ACC112 (cell line): ENCODE data around the gene ALKBH4.
A peak's percentile ranks its signal among the peaks of the same experiment; 100 is the strongest.
"Not testable (repeated sequence)": the region's sequence is repeated elsewhere in the genome, so short reads cannot be mapped to it uniquely, and the experiment has no call there.

ENCODE experiments used
- H2AFZ ChIP-seq: fragments of 200-600 bp; sonication (generic); one replicate; pipeline ENCODE4 v1.6.0; 2017; ENCODE audit warnings: antibody characterized with exemption, low read length; ENCODE audit not compliant: unreplicated experiment
- H3K27ac ChIP-seq: fragments of 200-600 bp; sonication (generic); 2 replicates; pipeline ENCODE4 v1.5.1; 2014; ENCODE audit warnings: low read depth, mild to moderate bottlenecking, antibody characterized with exemption, low read length, moderate library complexity
- H3K27me3 ChIP-seq: fragments of 200-600 bp; sonication (generic); 2 replicates; pipeline ENCODE4 v1.6.1; 2014; ENCODE audit warnings: mild to moderate bottlenecking, antibody characterized with exemption, low read length, moderate library complexity, mixed read lengths; ENCODE audit not compliant: insufficient read depth
- H3K36me3 ChIP-seq: fragments of 200-600 bp; sonication (generic); 2 replicates; pipeline ENCODE4 v1.6.1; 2016; ENCODE audit warnings: mild to moderate bottlenecking, antibody characterized with exemption, low read length, moderate library complexity, mixed read lengths; ENCODE audit not compliant: insufficient read depth
- H3K4me1 ChIP-seq: fragments of 200-600 bp; sonication (generic); one replicate; pipeline ENCODE4 v1.6.1; 2016; ENCODE audit warnings: low read length, mixed read lengths; ENCODE audit not compliant: insufficient read depth, unreplicated experiment, control insufficient read depth
- H3K4me3 ChIP-seq: fragments of 200-600 bp; sonication (generic); 2 replicates; pipeline ENCODE4 v1.5.1; 2014; ENCODE audit warnings: mild to moderate bottlenecking, low read depth, low read length
- H3K79me2 ChIP-seq: fragments of 200-600 bp; sonication (generic); one replicate; pipeline ENCODE4 v1.6.0; 2016; ENCODE audit warnings: low read length; ENCODE audit not compliant: control insufficient read depth, unreplicated experiment, insufficient read depth

ALKBH4 gene

DNA sequence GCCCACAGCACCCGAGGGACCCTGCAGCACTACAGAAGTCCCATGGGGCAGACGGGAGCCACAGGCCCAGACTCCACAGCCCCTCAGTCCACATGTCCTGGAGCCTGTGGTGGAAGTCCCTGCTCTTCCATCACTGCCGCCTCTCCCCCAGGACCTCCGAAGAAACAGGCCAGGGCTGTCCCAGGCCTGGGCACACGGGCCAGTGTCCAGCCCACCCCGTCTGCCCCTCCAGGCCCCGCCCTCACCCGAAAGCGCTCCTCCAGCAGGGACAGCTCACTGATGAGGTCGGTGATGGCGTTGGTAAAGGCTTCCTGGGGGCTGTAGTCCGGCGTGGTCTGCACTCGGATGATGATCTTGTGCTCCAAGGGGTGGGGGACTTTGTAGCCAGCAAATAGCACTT is 9.5 kb upstream of the ALKBH4 start:
- not testable (repeated sequence) for H3K36me3 ChIP-seq, H3K27me3 ChIP-seq, H3K4me1 ChIP-seq, H2AFZ ChIP-seq, H3K4me3 ChIP-seq, H3K79me2 ChIP-seq, H3K27ac ChIP-seq

DNA sequence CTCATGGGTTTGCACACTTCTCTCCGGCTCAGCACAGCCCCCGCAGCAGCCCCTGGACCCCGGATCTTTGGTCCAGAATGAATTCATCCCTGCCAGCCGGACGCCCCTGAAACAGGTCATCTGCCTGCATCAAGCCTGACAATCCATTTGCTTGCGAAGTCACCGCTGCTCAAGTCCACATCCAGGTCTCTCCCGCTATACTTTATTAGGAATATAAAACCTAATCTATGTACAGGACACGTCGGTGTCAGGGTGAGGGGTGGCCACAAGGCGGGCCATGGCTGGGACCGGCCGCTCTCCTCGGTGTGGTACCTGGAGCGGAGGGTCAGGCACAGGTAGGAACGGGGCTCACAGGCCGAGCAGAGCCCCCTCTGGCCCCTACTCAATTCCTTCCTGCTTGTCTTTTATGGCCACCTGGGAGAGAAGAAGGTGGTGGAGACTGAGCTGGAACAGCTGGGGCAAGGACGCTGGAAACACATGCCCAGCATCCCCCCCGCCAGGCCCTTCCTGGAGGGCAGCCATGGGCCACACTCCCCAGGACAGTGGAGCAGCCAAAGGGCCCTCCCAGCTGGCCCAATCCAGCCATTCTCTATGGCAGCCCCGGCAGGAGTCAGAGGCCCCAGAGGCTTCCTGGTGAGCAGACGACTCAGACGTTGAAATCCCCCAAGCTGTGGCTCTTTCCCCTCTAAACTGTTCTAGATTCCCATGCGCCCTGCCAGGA is 8.8 kb upstream of the ALKBH4 start:
- Histone ChIP-seq H3K79me2 (no peaks in the 10 kb centered on the region), H3K4me3 (no peak overlapping the region), H3K27me3 (no peaks in the 10 kb centered on the region), H3K4me1 (no peaks in the 10 kb centered on the region), H3K27ac (no peak overlapping the region), H2AFZ (no peak overlapping the region), H3K36me3 (no peaks in the 10 kb centered on the region)

DNA sequence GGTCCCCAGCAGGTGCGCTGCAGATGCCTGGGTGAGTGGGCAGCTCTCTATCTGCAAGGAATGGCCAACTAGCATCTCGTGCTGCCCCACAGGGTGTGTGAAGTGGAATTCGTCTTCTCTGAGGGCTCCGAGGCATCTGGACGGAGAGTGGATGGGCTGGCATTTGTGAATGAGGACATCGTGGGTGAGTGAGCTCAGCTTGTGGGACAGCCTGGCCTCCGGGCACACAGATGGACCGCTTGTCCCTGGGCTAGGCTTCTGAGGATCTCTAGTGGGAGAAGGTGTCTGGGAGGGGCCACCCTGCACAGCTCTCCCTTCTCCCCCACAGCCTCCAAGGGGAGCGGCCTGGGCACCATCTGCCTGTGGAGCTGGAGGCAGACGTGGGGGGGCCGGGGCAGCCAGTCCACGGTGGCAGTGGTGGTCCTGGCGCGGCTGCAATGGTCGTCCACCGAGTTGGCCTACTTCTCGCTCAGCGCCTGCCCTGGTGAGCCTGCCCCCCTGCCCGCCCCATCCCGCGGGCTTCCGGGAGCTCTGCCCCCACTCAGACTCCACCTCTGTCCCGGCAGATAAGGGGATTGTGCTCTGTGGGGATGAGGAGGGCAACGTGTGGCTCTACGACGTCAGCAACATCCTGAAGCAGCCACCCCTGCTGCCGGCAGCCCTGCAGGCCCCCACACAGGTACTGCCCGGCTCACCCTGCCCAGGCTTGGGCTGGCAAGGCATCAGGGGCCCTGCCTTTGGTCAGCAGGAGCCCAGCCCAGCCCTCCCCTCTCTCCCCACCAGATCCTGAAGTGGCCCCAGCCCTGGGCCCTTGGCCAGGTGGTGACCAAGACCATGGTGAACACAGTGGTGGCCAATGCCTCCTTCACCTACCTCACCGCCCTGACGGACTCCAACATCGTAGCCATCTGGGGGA is 7.7 kb upstream of the ALKBH4 start:
- H3K79me2 ChIP-seq = no peaks in the 10 kb centered on the region
- H3K27me3 ChIP-seq = no peaks in the 10 kb centered on the region
- no peaks in the 10 kb centered on the region for H3K4me1 ChIP-seq
- H3K4me3 ChIP-seq = no peak overlapping the region
- H3K27ac ChIP-seq = no peak overlapping the region
- no peaks in the 10 kb centered on the region for H3K36me3 ChIP-seq
- no peak overlapping the region for H2AFZ ChIP-seq

DNA sequence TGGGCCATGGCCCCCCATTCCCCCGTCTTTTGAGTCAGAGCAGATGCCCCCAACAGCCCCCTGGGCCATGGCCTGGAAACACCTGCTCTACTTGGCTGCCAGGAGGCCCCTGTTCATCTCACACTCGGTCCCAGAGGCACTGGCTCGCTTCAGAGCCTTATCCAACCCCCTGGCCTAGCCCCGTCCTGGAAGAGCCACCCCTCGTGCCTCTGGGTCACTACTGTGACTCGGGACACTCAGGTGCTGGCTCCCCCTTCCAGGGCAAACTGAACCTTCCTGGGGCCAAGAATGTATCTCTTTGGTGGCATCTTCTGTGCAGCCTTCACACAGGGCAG is 7.1 kb upstream of the ALKBH4 start:
- no peak overlapping the region for H3K27ac ChIP-seq
- no peaks in the 10 kb centered on the region for H3K79me2 ChIP-seq
- no peaks in the 10 kb centered on the region for H3K36me3 ChIP-seq
- no peak overlapping the region for H3K4me3 ChIP-seq
- H3K27me3 ChIP-seq = no peaks in the 10 kb centered on the region
- H3K4me1 ChIP-seq = no peaks in the 10 kb centered on the region
- no peak overlapping the region for H2AFZ ChIP-seq

DNA sequence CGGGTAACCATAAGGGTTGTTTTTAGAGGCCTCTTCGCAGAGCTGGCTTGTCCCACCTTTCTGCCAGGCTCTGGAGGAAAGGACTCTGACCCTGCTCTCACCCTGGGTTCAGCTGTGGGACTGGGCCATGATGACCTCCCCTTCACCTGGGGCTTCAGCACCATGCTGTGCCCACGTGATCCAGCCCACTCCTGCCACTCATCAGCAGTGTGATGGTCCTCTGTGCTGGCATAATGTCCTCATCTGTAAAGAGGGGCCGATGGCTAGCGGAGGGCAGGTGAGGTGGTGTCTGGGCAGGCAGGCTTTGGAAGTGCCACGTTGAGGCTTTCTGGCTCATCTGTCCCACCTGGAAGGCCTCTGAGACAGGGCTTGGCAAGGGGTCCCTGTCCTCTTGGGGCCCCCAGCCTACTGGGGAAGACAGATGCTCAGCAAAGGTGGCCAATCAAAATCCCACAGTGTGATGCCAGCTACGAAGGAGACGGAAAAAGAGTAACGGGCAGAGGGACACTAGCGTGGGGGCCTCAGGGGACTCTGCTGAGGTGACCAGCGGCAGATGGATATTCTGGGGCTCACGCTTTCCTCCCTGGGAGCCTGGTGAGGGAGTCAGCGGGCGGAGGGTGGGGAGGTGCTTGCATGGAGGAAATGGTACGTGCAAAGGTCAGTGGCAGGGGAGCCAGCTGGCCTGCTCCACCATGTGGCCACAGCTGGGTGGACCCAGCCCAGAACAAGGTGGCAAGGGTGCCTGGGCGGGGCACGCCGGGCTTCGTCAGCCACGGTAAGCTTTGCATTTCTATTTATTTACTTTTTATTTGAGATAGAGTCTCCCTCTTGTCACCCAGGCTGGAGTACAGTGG is 5.5 kb upstream of the ALKBH4 start:
- H3K4me1 ChIP-seq = peaks cover 6% of the 10 kb centered on the region
- no peaks in the 10 kb centered on the region for H3K27me3 ChIP-seq
- no peaks in the 10 kb centered on the region for H3K36me3 ChIP-seq
- H3K79me2 ChIP-seq = peaks cover 4% of the 10 kb centered on the region
- H3K27ac ChIP-seq = no peak overlapping the region
- H3K4me3 ChIP-seq = no peak overlapping the region
- H2AFZ ChIP-seq = no peak overlapping the region

DNA sequence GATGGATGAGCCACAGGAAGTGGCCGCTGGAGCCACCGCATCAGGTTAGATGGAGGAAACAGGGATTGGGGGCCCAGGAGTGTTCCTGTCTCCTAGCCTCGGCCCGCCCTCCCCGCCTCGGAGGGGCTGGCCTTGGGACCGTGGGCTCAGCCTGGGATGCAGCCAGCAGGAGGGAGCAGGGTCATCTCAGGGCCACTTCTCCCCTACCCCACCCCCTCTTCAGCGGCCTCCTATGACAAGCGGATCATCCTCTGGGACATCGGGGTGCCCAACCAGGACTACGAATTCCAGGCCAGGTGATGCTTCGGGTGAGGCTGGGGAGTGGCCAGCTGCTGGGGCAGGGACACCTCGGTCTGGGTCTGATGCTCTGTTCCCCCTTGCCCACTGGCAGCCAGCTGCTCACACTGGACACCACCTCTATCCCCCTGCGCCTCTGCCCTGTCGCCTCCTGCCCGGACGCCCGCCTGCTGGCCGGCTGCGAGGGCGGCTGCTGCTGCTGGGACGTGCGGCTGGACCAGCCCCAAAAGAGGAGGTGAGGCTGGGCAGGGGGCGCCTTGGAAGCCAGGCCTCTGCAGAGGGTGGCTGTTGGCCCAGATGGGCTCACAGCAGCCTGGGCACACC is 4.8 kb upstream of the ALKBH4 start:
- H2AFZ ChIP-seq = no peak overlapping the region
- no peaks in the 10 kb centered on the region for H3K36me3 ChIP-seq
- H3K4me3 ChIP-seq = no peak overlapping the region
- no peak overlapping the region for H3K27ac ChIP-seq
- no peaks in the 10 kb centered on the region for H3K27me3 ChIP-seq
- peaks cover 4% of the 10 kb centered on the region for H3K79me2 ChIP-seq
- peaks cover 6% of the 10 kb centered on the region for H3K4me1 ChIP-seq

DNA sequence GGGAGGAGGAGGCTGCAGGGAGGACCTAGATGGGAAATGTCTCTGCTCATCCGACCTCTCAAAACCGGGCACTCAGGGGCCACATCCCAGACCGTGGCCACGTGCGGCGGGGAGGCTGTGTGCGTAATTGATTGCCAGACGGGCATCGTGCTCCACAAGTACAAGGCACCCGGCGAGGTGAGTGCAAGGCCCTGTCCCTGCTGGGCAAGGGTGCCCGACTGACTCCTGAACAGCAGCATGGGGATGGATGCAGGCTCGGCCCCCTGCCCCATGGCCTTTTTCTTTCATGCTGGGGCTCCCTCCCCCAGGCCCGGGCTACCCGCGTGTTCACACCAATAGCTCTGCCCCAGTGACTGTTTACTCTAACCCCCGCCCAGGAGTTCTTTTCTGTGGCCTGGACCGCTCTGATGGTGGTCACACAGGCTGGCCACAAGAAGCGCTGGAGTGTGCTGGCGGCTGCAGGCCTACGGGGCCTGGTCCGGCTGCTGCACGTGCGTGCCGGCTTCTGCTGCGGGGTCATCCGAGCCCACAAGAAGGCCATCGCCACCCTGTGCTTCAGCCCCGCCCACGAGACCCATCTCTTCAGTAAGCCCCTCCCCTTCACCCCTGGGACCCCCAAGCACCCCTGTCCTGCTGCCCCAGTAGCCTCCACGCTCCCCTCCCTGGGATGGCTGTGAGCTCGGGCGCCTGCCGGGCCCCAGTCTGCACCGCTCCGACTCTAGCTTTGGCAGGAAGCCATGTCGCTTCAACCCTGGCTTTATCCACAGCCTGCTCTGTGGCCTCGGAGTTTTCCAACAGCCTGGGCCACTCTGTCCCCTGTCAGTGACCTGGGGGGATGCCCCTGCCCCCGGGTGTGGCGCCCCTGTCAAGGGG is 4.1 kb upstream of the ALKBH4 start:
- Histone ChIP-seq H3K27me3 (no peaks in the 10 kb centered on the region), H3K27ac (no peak overlapping the region), H3K36me3 (no peaks in the 10 kb centered on the region), H3K4me1 (peaks cover 6% of the 10 kb centered on the region), H2AFZ (no peak overlapping the region), H3K4me3 (no peak overlapping the region), H3K79me2 (peaks cover 4% of the 10 kb centered on the region)

DNA sequence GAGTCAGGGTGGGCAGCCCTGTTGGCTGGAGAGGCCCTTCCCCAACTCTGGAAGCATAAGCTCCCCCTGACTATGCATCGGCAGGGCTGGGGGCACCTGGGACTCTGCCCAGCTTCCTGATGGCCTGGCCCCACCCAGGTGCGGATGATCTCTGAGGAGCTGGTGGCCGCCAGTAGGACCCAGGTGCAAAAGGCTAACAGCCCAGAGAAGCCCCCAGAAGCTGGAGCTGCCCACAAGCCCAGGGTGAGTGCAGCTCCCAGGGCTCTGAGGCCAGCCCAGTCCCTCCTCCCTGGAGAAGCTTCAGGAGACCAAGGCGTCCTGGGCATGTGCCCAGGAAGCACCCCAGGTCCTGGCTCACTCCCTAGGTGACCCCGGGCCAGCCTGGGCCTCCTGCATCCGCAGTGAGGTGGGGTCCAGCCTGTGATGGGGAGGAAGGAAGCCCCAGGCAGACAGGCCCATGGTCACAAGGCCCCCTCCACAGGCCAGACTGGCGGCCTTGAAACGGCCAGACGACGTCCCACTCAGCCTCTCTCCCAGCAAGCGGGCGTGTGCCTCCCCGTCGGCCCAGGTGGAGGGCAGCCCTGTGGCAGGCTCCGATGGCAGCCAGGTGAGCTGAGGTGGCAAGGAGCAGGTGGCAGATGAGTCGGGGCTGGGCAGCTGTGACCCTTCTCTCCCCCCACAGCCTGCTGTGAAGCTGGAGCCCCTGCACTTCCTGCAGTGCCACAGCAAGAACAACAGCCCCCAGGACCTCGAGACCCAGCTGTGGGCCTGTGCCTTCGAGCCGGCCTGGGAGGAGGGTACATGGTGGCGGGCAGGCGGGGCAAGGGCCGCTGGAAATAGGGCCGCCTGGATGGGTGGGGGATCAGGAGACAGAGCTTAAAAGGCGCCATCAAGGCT is 3.2 kb upstream of the ALKBH4 start:
- Histone ChIP-seq H2AFZ (no peak overlapping the region), H3K27me3 (no peaks in the 10 kb centered on the region), H3K4me3 (no peak overlapping the region), H3K4me1 (peaks cover 6% of the 10 kb centered on the region), H3K27ac (no peak overlapping the region), H3K79me2 (peaks cover 7% of the 10 kb centered on the region), H3K36me3 (no peaks in the 10 kb centered on the region)

DNA sequence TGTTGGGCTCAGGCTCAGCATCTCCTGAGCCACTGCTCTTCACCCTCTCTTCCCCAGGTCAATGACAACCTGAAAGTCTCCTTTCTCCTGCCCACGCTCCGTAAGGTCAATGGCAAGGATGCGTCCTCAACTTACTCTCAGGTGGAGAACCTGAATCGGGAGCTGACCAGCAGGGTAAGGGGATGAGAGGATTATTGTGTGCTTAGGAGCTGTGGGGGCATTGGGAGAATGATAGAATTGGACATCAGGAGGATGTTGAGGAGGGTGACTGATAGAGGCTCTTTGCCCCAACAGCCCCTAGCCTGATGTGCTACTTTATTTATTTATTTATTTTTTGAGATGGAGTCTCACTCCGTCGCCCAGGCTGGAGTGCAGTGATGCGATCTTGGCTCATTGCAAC is 1.4 kb upstream of the ALKBH4 start:
- peaks cover 6% of the 10 kb centered on the region for H3K4me1 ChIP-seq
- H3K27me3 ChIP-seq = no peaks in the 10 kb centered on the region
- H3K36me3 ChIP-seq = no peaks in the 10 kb centered on the region
- no peak overlapping the region for H3K27ac ChIP-seq
- no peak overlapping the region for H2AFZ ChIP-seq
- H3K4me3 ChIP-seq = peak overlapping the region; percentile 96
- H3K79me2 ChIP-seq = peaks cover 10% of the 10 kb centered on the region
